BJ (cell line): ENCODE results near the gene COTL1. TPM values are rescaled to one million over a fixed set of nuclear protein-coding genes. Genes with fewer than 3 reads are reported as not detected.

Source experiments
- CTCF ChIA-PET: fragments of 350-600 bp; formaldehyde crosslinking; extraction: SDS; loops from one replicate; lab custom pipeline; 2021; ENCODE audit warnings: antibody characterized with exemption, inconsistent platforms; lab: Yijun Ruan, JAX
- POLR2A ChIA-PET: fragments of 300-600 bp; sonication (Branson Sonifier 250); formaldehyde crosslinking; extraction: SDS; loops from one replicate; lab custom pipeline; 2021; ENCODE audit warnings: antibody characterized with exemption; lab: Charles Lee
- DNase-seq: peaks from one replicate; pipeline ENCODE4 v3.0.0-alpha.2; 2011; ENCODE audit warnings: low read depth
- H3K27me3 ChIP-seq: 2 replicates; pipeline ENCODE4 v1.6.0; 2011; ENCODE audit warnings: low read length; ENCODE audit not compliant: control insufficient read depth, insufficient read depth
- H3K36me3 ChIP-seq: 2 replicates; pipeline ENCODE4 v1.5.1; 2011; ENCODE audit warnings: low read length; ENCODE audit not compliant: control insufficient read depth, insufficient read depth
- H3K4me3 ChIP-seq: 2 replicates; pipeline ENCODE4 v1.5.1; 2011; ENCODE audit warnings: low read depth, mild to moderate bottlenecking, control low read depth, low read length
- CTCF ChIP-seq: IDR thresholded peaks from 2 replicates; pipeline ENCODE4 v1.5.1; 2011; ENCODE audit warnings: low read depth, mild to moderate bottlenecking, control low read depth, inconsistent platforms, low read length, moderate library complexity; ENCODE audit not compliant: insufficient read depth
- polyA plus RNA-seq: library from polyadenylated mRNA; depleted of rRNA; stranded (reverse); fragments of >200 nt; gene quantifications from 2 replicates; pipeline ENCODE4 v1.2.3, GENCODE V29; 2011

Gene COTL1
- polyA plus RNA-seq, 1 experiment: 166 TPM

GRCh38 chr16:84584678-84585077 lies 33.2 kb downstream of the COTL1 start:
- POLR2A ChIA-PET: no interaction called here
- DNase-seq: no peak
- Histone ChIP-seq H3K4me3 (no peak overlapping the region), H3K27me3 (no peaks in the 10 kb centered on the region), H3K36me3 (peaks cover 25% of the 10 kb centered on the region)
- TF ChIP-seq CTCF: no peak
- CTCF ChIA-PET: no interaction called here

- no peak for DNase-seq
- H3K36me3 ChIP-seq: peaks cover 22% of the 10 kb centered on the region
- H3K4me3 ChIP-seq: no peak overlapping the region
- ChIA-PET CTCF (no interaction called here), POLR2A (no interaction called here)
- TF ChIP-seq CTCF: no peak
- no peaks in the 10 kb centered on the region for H3K27me3 ChIP-seq
Observed at GRCh38 chr16:84583995-84584394, 33.9 kb downstream of the COTL1 start.

GRCh38 chr16:84582958-84583516 lies 34.8 kb downstream of the COTL1 start:
- Histone ChIP-seq H3K27me3 (no peaks in the 10 kb centered on the region), H3K4me3 (no peak overlapping the region), H3K36me3 (peaks cover 20% of the 10 kb centered on the region)
- no peak for DNase-seq
- no peak for TF ChIP-seq CTCF
- CTCF ChIA-PET: interaction anchor here (1.1 kb wide), 1 partner anchor 20 kb away, joined by 3 read pairs; no protein-coding TSS in a partner anchor
- POLR2A ChIA-PET: no interaction called here

GRCh38 chr16:84581158-84581557 lies 36.7 kb downstream of the COTL1 start:
- no peak for DNase-seq
- POLR2A ChIA-PET: no interaction called here
- peaks cover 14% of the 10 kb centered on the region for H3K36me3 ChIP-seq
- no peak for TF ChIP-seq CTCF
- H3K27me3 ChIP-seq: no peaks in the 10 kb centered on the region
- CTCF ChIA-PET: interaction anchor here (1.1 kb wide), 1 partner anchor 11 kb away, joined by 3 read pairs; no protein-coding TSS in a partner anchor
- no peak overlapping the region for H3K4me3 ChIP-seq

- POLR2A ChIA-PET: no interaction called here
- no peak for TF ChIP-seq CTCF
- Histone ChIP-seq H3K27me3 (no peaks in the 10 kb centered on the region), H3K36me3 (peaks cover 9% of the 10 kb centered on the region), H3K4me3 (no peak overlapping the region)
- DNase-seq: no peak
- CTCF ChIA-PET: interaction anchor here (1.7 kb wide), 1 partner anchor 22 kb away, joined by 4 read pairs; no protein-coding TSS in a partner anchor
Observed at GRCh38 chr16:84579936-84580335, 37.9 kb downstream of the COTL1 start.
